ENCODE results near the gene HTR6. TPM values are rescaled to one million over a fixed set of nuclear protein-coding genes. Genes with fewer than 3 reads are reported as not detected.
A peak's percentile ranks its signal among the peaks of the same experiment; 100 is the strongest.

Gene HTR6
- total RNA-seq, 3 donors from 2014 or later: not detected

GRCh38 chr1:19648689-19649088, 16.0 kb upstream of the HTR6 start:
- Histone ChIP-seq H3K9me3 (no peaks in the 10 kb centered on the region), H3K4me3 (no peak overlapping the region), H3K36me3 (ENCODE audit: low read depth) (no peaks in the 10 kb centered on the region), H3K4me1 (ENCODE audit: low read depth) (peaks cover 40% of the 10 kb centered on the region)
- ATAC-seq (peak; percentile 31), DNase-seq (peak; percentile 76 to 91 (median 91))
- TF ChIP-seq CTCF (IDR thresholded peaks at IDR 0.05): peak; percentile 22
- intact Hi-C loops (cut with DNase I, micrococcal nuclease): loop anchor here in 1 of 2 donors (10.0 kb wide), 1 partner anchor 54 kb away; a partner anchor contains a TSS

GRCh38 chr1:19650416-19651140, 14.1 kb upstream of the HTR6 start:
- Histone ChIP-seq H3K4me3 (no peak overlapping the region), H3K9me3 (no peaks in the 10 kb centered on the region), H3K4me1 (ENCODE audit: low read depth) (peaks cover 45% of the 10 kb centered on the region), H3K36me3 (ENCODE audit: low read depth) (no peaks in the 10 kb centered on the region)
- ATAC-seq: no peak
- no peak for TF ChIP-seq CTCF (IDR thresholded peaks at IDR 0.05)
- intact Hi-C loops (cut with DNase I, micrococcal nuclease): loop anchor here in 1 of 2 donors (10.0 kb wide), 1 partner anchor 306 kb away; no protein-coding TSS in a partner anchor
- no peak for DNase-seq

GRCh38 chr1:19651141-19651737, 13.4 kb upstream of the HTR6 start:
- H3K4me3 ChIP-seq: no peak overlapping the region
- DNase-seq (peak in 1 of 3 donors; percentile 61), ATAC-seq (peak; percentile 38)
- H3K36me3 ChIP-seq (ENCODE audit: low read depth): no peaks in the 10 kb centered on the region
- peaks cover 45% of the 10 kb centered on the region for H3K4me1 ChIP-seq (ENCODE audit: low read depth)
- intact Hi-C loops (cut with DNase I, micrococcal nuclease): loop anchor here in 1 of 2 donors (10.0 kb wide), 1 partner anchor 306 kb away; no protein-coding TSS in a partner anchor
- H3K9me3 ChIP-seq: no peaks in the 10 kb centered on the region
- TF ChIP-seq CTCF (IDR thresholded peaks at IDR 0.05): no peak

- peaks cover 21% of the 10 kb centered on the region for H3K4me1 ChIP-seq (ENCODE audit: low read depth)
- no peaks in the 10 kb centered on the region for H3K36me3 ChIP-seq (ENCODE audit: low read depth)
- ATAC-seq: no peak
- no peaks in the 10 kb centered on the region for H3K9me3 ChIP-seq
- DNase-seq: no peak
- H3K4me3 ChIP-seq: no peak overlapping the region
- TF ChIP-seq CTCF (IDR thresholded peaks at IDR 0.05): no peak
- intact Hi-C loops (cut with DNase I, micrococcal nuclease): loop anchor here in 1 of 2 donors (10.0 kb wide), 1 partner anchor 310 kb away; no protein-coding TSS in a partner anchor
These were observed 10.3 kb upstream of the HTR6 start for GRCh38 chr1:19654386-19654785.

- Histone ChIP-seq H3K4me3 (no peak overlapping the region), H3K36me3 (ENCODE audit: low read depth) (no peaks in the 10 kb centered on the region), H3K9me3 (no peaks in the 10 kb centered on the region), H3K4me1 (ENCODE audit: low read depth) (peaks cover 18% of the 10 kb centered on the region)
- no peak for TF ChIP-seq CTCF (IDR thresholded peaks at IDR 0.05)
- DNase-seq (peak in 1 of 3 donors; percentile 44), ATAC-seq (no peak)
- intact Hi-C loops (cut with DNase I, micrococcal nuclease): loop anchor here in 1 of 2 donors (10.0 kb wide), 1 partner anchor 310 kb away; no protein-coding TSS in a partner anchor
These were observed 9.6 kb upstream of the HTR6 start for GRCh38 chr1:19654886-19655717.
